Thoracic aorta endothelial cell (primary cell): ENCODE data around the gene CDC40. TPM values are rescaled to one million over a fixed set of nuclear protein-coding genes. Genes with fewer than 3 reads are reported as not detected.

Experiments
- total RNA-seq: library from RNA; depleted of rRNA; stranded (reverse); fragments of >200 nt; gene quantifications from 2 replicates; pipeline ENCODE4 v1.2.3, GENCODE V29; 2012

CDC40 gene
- total RNA-seq: 36.3 and 37.0 TPM in 2 replicates

GRCh38 chr6:110180228-110181008, at the start of gene CDC40:
TSS of gene CDC40 (plus strand) at chr6:110180427. CDS start at chr6:110180445, 18 bp downstream.

GRCh38 chr6:110179406-110180227, 610 bp upstream of the CDC40 start, which contains the start of gene WASF1:
TSS of gene WASF1 (minus strand) at chr6:110179670. CDS start at chr6:110127601, 52,069 bp downstream.

Other genes with a start within 250 kb of the CDC40 start
- gene GPR6, start 202.1 kb upstream of the CDC40 start, total RNA-seq: not detected in 2 replicates
- gene WASF1, start 757 bp upstream of the CDC40 start, total RNA-seq: 17.4 and 21.9 TPM in 2 replicates
- gene METTL24, start 177.9 kb downstream of the CDC40 start, total RNA-seq: not detected in 2 replicates
- 0.36 TPM in 1 of 2 replicates, not detected in the other for gene DDO, start 235.1 kb downstream of the CDC40 start, total RNA-seq